Endothelial cell (in vitro differentiated cells): ENCODE data around the gene CKM. TPM values are rescaled to one million over a fixed set of nuclear protein-coding genes. Genes with fewer than 3 reads are reported as not detected.

Experiments
- DNase-seq: peaks from one replicate; pipeline ENCODE4 v3.0.0; 2021; ENCODE audit warnings: low spot score
- H3K27ac Mint-ChIP-seq: one replicate; pipeline ENCODE4 v1.8.0; 2021; ENCODE audit warnings: mixed read lengths, inconsistent platforms; ENCODE audit not compliant: unreplicated experiment
- H3K27me3 Mint-ChIP-seq: one replicate; pipeline ENCODE4 v1.8.0; 2021; ENCODE audit warnings: mild to moderate bottlenecking, moderate library complexity, mixed read lengths, inconsistent platforms; ENCODE audit not compliant: unreplicated experiment
- H3K36me3 Mint-ChIP-seq: one replicate; pipeline ENCODE4 v1.8.0; 2021; ENCODE audit warnings: mild to moderate bottlenecking, low read depth, mixed read lengths, inconsistent platforms; ENCODE audit not compliant: unreplicated experiment
- H3K4me1 Mint-ChIP-seq: one replicate; pipeline ENCODE4 v1.8.0; 2021; ENCODE audit warnings: mild to moderate bottlenecking, mixed read lengths, inconsistent platforms; ENCODE audit not compliant: unreplicated experiment
- H3K4me3 Mint-ChIP-seq: one replicate; pipeline ENCODE4 v1.8.0; 2021; ENCODE audit warnings: mild to moderate bottlenecking, mixed read lengths, inconsistent platforms; ENCODE audit not compliant: unreplicated experiment
- H3K9me3 Mint-ChIP-seq: one replicate; pipeline ENCODE4 v1.8.0; 2021; ENCODE audit warnings: mixed read lengths, inconsistent platforms; ENCODE audit not compliant: unreplicated experiment
- total RNA-seq: library from RNA; stranded (reverse); fragmentation: NEBNext Ultra II Directional; extraction: Animal tissue kit (Norgen Biotek cat#: 25700); gene quantifications from one replicate; pipeline ENCODE4 v1.2.1, GENCODE V29; 2021; ENCODE audit not compliant: unreplicated experiment
- TF ChIP-seq, protein P1 (sequence below): fragments of 200-600 bp; sonication (generic); IDR thresholded peaks from one replicate; pipeline ENCODE4 v1.5.0; 2021; ENCODE audit warnings: antibody characterized with exemption; ENCODE audit not compliant: unreplicated experiment

Gene CKM
- total RNA-seq, 1 donor from 2014 or later, result not detected

- Mint-ChIP-seq H3K4me3 (no peak overlapping the region), H3K9me3 (no peaks in the 10 kb centered on the region), H3K27me3 (peaks cover 23% of the 10 kb centered on the region), H3K36me3 (peaks cover 18% of the 10 kb centered on the region), H3K4me1 (peaks cover 3% of the 10 kb centered on the region), H3K27ac (no peak overlapping the region)
- TF ChIP-seq, protein P1, sequence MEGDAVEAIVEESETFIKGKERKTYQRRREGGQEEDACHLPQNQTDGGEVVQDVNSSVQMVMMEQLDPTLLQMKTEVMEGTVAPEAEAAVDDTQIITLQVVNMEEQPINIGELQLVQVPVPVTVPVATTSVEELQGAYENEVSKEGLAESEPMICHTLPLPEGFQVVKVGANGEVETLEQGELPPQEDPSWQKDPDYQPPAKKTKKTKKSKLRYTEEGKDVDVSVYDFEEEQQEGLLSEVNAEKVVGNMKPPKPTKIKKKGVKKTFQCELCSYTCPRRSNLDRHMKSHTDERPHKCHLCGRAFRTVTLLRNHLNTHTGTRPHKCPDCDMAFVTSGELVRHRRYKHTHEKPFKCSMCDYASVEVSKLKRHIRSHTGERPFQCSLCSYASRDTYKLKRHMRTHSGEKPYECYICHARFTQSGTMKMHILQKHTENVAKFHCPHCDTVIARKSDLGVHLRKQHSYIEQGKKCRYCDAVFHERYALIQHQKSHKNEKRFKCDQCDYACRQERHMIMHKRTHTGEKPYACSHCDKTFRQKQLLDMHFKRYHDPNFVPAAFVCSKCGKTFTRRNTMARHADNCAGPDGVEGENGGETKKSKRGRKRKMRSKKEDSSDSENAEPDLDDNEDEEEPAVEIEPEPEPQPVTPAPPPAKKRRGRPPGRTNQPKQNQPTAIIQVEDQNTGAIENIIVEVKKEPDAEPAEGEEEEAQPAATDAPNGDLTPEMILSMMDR, result no peak
- DNase-seq, result no peak
These were observed 17.7 kb downstream of the CKM start for GRCh38 chr19:45305007-45305406.

DNA sequence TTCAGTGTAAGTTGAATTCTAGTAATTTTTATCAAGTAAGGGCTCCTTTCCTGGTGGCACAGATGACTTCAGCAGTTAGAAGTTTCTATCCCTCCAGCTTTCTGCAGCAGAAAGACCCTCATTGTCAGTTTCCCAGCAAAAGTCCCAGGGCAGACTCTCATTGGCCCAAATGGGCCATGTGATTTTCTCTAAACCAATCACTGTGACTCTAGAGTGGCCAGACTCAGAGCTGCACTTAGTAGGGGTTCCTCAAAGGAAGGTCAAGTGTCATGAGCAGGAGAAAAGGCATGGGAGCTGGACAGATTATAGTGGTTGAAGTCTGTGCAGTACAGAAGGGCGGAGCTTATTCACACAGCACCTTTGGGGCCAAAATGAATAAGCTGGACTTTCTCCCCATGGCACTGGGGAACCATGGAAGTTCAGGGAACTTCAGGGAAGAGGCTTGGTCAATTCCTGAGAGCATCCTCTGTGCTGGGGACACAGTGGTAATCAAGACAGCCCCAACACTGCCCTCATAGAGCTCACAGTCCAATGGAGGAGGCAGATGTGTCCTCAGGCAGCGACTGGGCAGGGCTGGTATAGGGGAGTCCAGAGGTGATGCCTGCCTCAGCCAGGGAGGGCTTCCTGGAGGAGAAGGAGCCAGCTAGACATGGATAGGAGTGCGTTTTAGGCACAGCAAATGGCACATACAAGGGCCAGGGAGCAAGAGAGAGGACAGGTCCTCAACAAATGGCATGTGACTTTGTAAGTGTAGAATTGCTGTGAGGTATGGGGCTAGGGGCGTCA lies 18.3 kb downstream of the CKM start:
- peaks cover 3% of the 10 kb centered on the region for H3K4me1 Mint-ChIP-seq
- DNase-seq, result no peak
- H3K27ac Mint-ChIP-seq, result no peak overlapping the region
- no peaks in the 10 kb centered on the region for H3K9me3 Mint-ChIP-seq
- TF ChIP-seq, protein P1, result no peak
- peaks cover 21% of the 10 kb centered on the region for H3K36me3 Mint-ChIP-seq
- no peak overlapping the region for H3K4me3 Mint-ChIP-seq
- H3K27me3 Mint-ChIP-seq, result peaks cover 23% of the 10 kb centered on the region

DNA sequence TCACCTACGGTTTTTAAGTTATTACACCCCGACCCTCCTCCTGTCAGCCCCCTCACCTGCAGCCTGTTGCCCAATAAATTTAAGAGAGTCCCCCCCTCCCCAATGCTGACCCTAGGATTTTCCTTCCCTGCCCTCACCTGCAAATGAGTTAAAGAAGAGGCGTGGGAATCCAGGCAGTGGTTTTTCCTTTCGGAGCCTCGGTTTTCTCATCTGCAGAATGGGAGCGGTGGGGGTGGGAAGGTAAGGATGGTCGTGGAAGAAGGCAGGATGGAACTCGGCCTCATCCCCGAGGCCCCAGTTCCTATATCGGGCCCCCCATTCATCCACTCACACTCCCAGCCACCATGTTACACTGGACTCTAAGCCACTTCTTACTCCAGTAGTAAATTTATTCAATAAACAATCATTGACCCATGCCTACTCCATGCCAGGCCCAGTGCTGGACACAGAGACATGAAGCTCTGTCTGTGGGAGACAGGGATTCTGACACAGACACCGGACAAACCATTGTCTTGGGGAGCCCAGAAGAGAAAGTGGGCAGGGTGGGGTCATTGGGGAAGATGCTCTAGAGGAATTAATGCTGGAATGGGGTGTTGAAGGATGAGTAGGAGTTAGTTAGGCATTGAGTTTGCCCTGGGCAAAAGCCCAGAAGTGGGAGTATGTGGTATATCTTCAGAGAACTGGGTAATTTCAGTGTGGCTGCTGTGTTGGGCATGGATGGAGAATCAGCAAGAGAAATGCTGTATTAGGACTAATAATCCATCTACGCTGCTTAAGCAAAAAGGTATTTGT lies 19.2 kb downstream of the CKM start:
- Mint-ChIP-seq H3K27ac (no peak overlapping the region), H3K27me3 (peaks cover 22% of the 10 kb centered on the region), H3K36me3 (peaks cover 30% of the 10 kb centered on the region), H3K9me3 (no peaks in the 10 kb centered on the region), H3K4me3 (no peak overlapping the region), H3K4me1 (peaks cover 3% of the 10 kb centered on the region)
- DNase-seq, result no peak
- TF ChIP-seq, protein P1, result no peak

- DNase-seq, result no peak
- H3K4me3 Mint-ChIP-seq, result no peak overlapping the region
These were observed 20.3 kb downstream of the CKM start for GRCh38 chr19:45302416-45302815.

More at GRCh38 chr19:45302416-45302815, 20.3 kb downstream of the CKM start:
- TF ChIP-seq, protein P1, result no peak
- Mint-ChIP-seq H3K27me3 (peaks cover 20% of the 10 kb centered on the region), H3K9me3 (no peaks in the 10 kb centered on the region), H3K4me1 (peaks cover 7% of the 10 kb centered on the region), H3K36me3 (peaks cover 35% of the 10 kb centered on the region), H3K27ac (no peak overlapping the region)
